Measurements from ENCODE around the gene RAPGEF1. TPM values are rescaled to one million over a fixed set of nuclear protein-coding genes. Genes with fewer than 3 reads are reported as not detected.
A peak's percentile ranks its signal among the peaks of the same experiment; 100 is the strongest.
"Not testable (repeated sequence)": the region's sequence is repeated elsewhere in the genome, so short reads cannot be mapped to it uniquely, and the experiment has no call there.

RAPGEF1 gene
- total and polyA plus RNA-seq, 9 of the 15 experiments (the other 6 are each of a cell fraction or from before 2014, with no cell fraction given), result 0.06 to 44.1 (median 19.9) TPM

- TF ChIP-seq MEIS2 (IDR thresholded peaks at IDR 0.05; ENCODE audit: partially characterized antibody) (peak; percentile 43), ZNF175 (CRISPR knock-in tag; IDR thresholded peaks at IDR 0.05; ENCODE audit: low read depth) (0 out of 2 replicates have a peak, but pooled peaks have one; percentile 32), IRF2 (CRISPR knock-in tag; IDR thresholded peaks at IDR 0.05) (no peak), MAX (CRISPR knock-in tag; IDR thresholded peaks at IDR 0.05) (0 out of 2 replicates have a peak, but pooled peaks have one; percentile 26), MCM5 (IDR thresholded peaks at IDR 0.05; ENCODE audit: low read depth) (no peak), SPI1 (IDR thresholded peaks at IDR 0.05; ENCODE audit: borderline replicate concordance, low read depth, low read length) (peak; percentile 90), PBX2 (CRISPR knock-in tag; IDR thresholded peaks at IDR 0.05; ENCODE audit: low read depth) (no peak), PBX2 (tag; conservative IDR thresholded peaks at IDR 0.05; ENCODE audit: low read depth) (peak; percentile 55)
- Histone ChIP-seq H3K36me3 (ENCODE audit: control insufficient read depth, insufficient read depth, low read length) (no peaks in the 10 kb centered on the region), H3K27me3 (ENCODE audit: control insufficient read depth in 2 of 2, insufficient read depth in 2 of 2, low read length in 2 of 2) (no peaks in the 10 kb centered on the region), H3K4me3 (no peak overlapping the region), H3K27ac (ENCODE audit: extremely low read depth, low read depth, low read length) (no peak overlapping the region; the same call in 2 of the 3 replicates), H3K4me2 (ENCODE audit: insufficient read depth, low read length) (no peak overlapping the region), H2AFZ (ENCODE audit: low read depth, low read length) (no peak overlapping the region), H3K4me1 (replicated peaks in 1 of 2; ENCODE audit: control insufficient read depth in 2 of 2, insufficient read depth in 2 of 2, low read length in 2 of 2) (peaks cover 0 to 5% of the 10 kb centered on the region in 2 experiments; a peak in 2 of 5 replicates), H3K9me1 (ENCODE audit: control insufficient read depth, insufficient read depth, low read length) (no peaks in the 10 kb centered on the region), H3K9ac (ENCODE audit: insufficient read depth in 1 of 2, low read depth in 2 of 2, low read length in 2 of 2) (no peak overlapping the region), H3K9me3 (replicated peaks; ENCODE audit: control insufficient read depth, insufficient read depth, low read depth, low read length) (no peaks in the 10 kb centered on the region), H3K79me2 (ENCODE audit: control insufficient read depth, insufficient read depth, low read length) (peaks cover 8% of the 10 kb centered on the region; the same call in 1 of the 3 replicates), H4K20me1 (replicated peaks; ENCODE audit: control insufficient read depth, insufficient read depth, low read length) (peaks cover 4% of the 10 kb centered on the region; the same call in 1 of the 2 replicates)
- DNase-seq (ENCODE audit: extremely low read depth in 1 of 4, low spot score in 3 of 4) (no peak), ATAC-seq (peak; percentile 47; the same call in 1 of the 3 replicates), FAIRE-seq (no peak)
- 54% methylated on average over 9 of the region's 9 CpGs for WGBS (ENCODE audit: insufficient coverage, low coverage, missing lambda C conversion rate)
- intact Hi-C loops (cut with micrococcal nuclease) (no loop called here), in situ Hi-C loops (cut with MboI) (no loop called here)
- BruUV-seq (replicated peaks), result no TSS peak
- CTCF ChIA-PET (ENCODE audit: low intra/inter-chr PET ratio), result no interaction called here
- POLR2A ChIA-PET, result no interaction called here
These were observed 83.4 kb downstream of the RAPGEF1 start for GRCh38 chr9:131656356-131657036.

- H3K9me3 ChIP-seq (replicated peaks; ENCODE audit: control insufficient read depth, insufficient read depth, low read depth, low read length); POLR2A ChIA-PET; H3K4me1 ChIP-seq (replicated peaks in 1 of 2; ENCODE audit: control insufficient read depth in 2 of 2, insufficient read depth in 2 of 2, low read length in 2 of 2); H2AFZ ChIP-seq (ENCODE audit: low read depth, low read length); in situ Hi-C loops (cut with MboI); intact Hi-C loops (cut with micrococcal nuclease); FAIRE-seq; H3K79me2 ChIP-seq (ENCODE audit: control insufficient read depth, insufficient read depth, low read length); H3K9me1 ChIP-seq (ENCODE audit: control insufficient read depth, insufficient read depth, low read length); DNase-seq (ENCODE audit: extremely low read depth in 1 of 4, low spot score in 3 of 4); H3K9ac ChIP-seq (ENCODE audit: insufficient read depth in 1 of 2, low read depth in 2 of 2, low read length in 2 of 2); H3K4me2 ChIP-seq (ENCODE audit: insufficient read depth, low read length); ATAC-seq; H3K27ac ChIP-seq (ENCODE audit: extremely low read depth, low read depth, low read length); BruUV-seq (replicated peaks); CTCF ChIA-PET (ENCODE audit: low intra/inter-chr PET ratio); H3K27me3 ChIP-seq (ENCODE audit: control insufficient read depth in 2 of 2, insufficient read depth in 2 of 2, low read length in 2 of 2); H3K4me3 ChIP-seq; H4K20me1 ChIP-seq (replicated peaks; ENCODE audit: control insufficient read depth, insufficient read depth, low read length): not testable (repeated sequence)
- H3K36me3 ChIP-seq (ENCODE audit: control insufficient read depth, insufficient read depth, low read length), result peaks cover 11% of the 10 kb centered on the region; the same call in 2 of the 3 replicates
- WGBS (ENCODE audit: insufficient coverage, low coverage, missing lambda C conversion rate), result 71% methylated on average over 5 of the region's 5 CpGs
These were observed 85.5 kb downstream of the RAPGEF1 start for GRCh38 chr9:131654369-131654768.
